ENCODE measurements around the gene DCAF6. TPM values are rescaled to one million over a fixed set of nuclear protein-coding genes. Genes with fewer than 3 reads are reported as not detected.

The DCAF6 gene
- total RNA-seq, 1 donor from 2014 or later, result 37.5 TPM

GRCh38 chr1:168032029-168032428, 95.5 kb downstream of the DCAF6 start:
- TF ChIP-seq CTCF (conservative IDR thresholded peaks at IDR 0.05; ENCODE audit: low read depth, low read length), result no peak
- no peak for DNase-seq (ENCODE audit: low read depth)
- H3K4me3 ChIP-seq (ENCODE audit: low read depth, low read length), result no peak overlapping the region

- no peak overlapping the region for H3K4me3 ChIP-seq (ENCODE audit: low read depth, low read length)
- DNase-seq (ENCODE audit: low read depth), result no peak
- TF ChIP-seq CTCF (conservative IDR thresholded peaks at IDR 0.05; ENCODE audit: low read depth, low read length), result no peak
Observed at GRCh38 chr1:168035345-168035744, 98.9 kb downstream of the DCAF6 start.

GRCh38 chr1:168042362-168042761, 105.9 kb downstream of the DCAF6 start:
- TF ChIP-seq CTCF (conservative IDR thresholded peaks at IDR 0.05; ENCODE audit: low read depth, low read length), result no peak
- H3K4me3 ChIP-seq (ENCODE audit: low read depth, low read length), result no peak overlapping the region
- no peak for DNase-seq (ENCODE audit: low read depth)

- TF ChIP-seq CTCF (conservative IDR thresholded peaks at IDR 0.05; ENCODE audit: low read depth, low read length), result no peak
- DNase-seq (ENCODE audit: low read depth), result no peak
- no peak overlapping the region for H3K4me3 ChIP-seq (ENCODE audit: low read depth, low read length)
Observed at GRCh38 chr1:168045311-168045710, 108.8 kb downstream of the DCAF6 start.

- TF ChIP-seq CTCF (conservative IDR thresholded peaks at IDR 0.05; ENCODE audit: low read depth, low read length), result no peak
- H3K4me3 ChIP-seq (ENCODE audit: low read depth, low read length), result no peak overlapping the region
- no peak for DNase-seq (ENCODE audit: low read depth)
Observed at GRCh38 chr1:168050307-168050706, 113.8 kb downstream of the DCAF6 start.

- no peak overlapping the region for H3K4me3 ChIP-seq (ENCODE audit: low read depth, low read length)
- TF ChIP-seq CTCF (conservative IDR thresholded peaks at IDR 0.05; ENCODE audit: low read depth, low read length), result no peak
- no peak for DNase-seq (ENCODE audit: low read depth)
Observed at GRCh38 chr1:168050880-168051279, 114.4 kb downstream of the DCAF6 start.

- DNase-seq (ENCODE audit: low read depth), result no peak
- no peak overlapping the region for H3K4me3 ChIP-seq (ENCODE audit: low read depth, low read length)
- TF ChIP-seq CTCF (conservative IDR thresholded peaks at IDR 0.05; ENCODE audit: low read depth, low read length), result no peak
Observed at GRCh38 chr1:168053681-168054080, 117.2 kb downstream of the DCAF6 start.
